OCI-LY7 (cell line): ENCODE data around the gene SPECC1. TPM values are rescaled to one million over a fixed set of nuclear protein-coding genes. Genes with fewer than 3 reads are reported as not detected.

ENCODE experiments used
- BruUV-seq: library from RNA; stranded (reverse); fragments of 400-500 nt; replicated peaks from 2 replicates; lab custom pipeline; 2021; lab: Mats Ljungman, UMichigan
- CTCF ChIA-PET: fragments of 300-600 bp; sonication (Branson Sonifier 250); formaldehyde crosslinking; loops from one replicate; lab custom pipeline; 2022; ENCODE audit warnings: antibody characterized with exemption; ENCODE audit not compliant: unreplicated experiment; lab: Charles Lee
- POLR2A ChIA-PET: fragments of 300-600 bp; sonication (Branson Sonifier 250); formaldehyde crosslinking; loops from one replicate; lab custom pipeline; 2022; ENCODE audit warnings: antibody characterized with exemption; lab: Charles Lee
- DNase-seq: peaks from one replicate; pipeline ENCODE4 v3.0.0-alpha.2; 2015; ENCODE audit warnings: low spot score
- H2AFZ ChIP-seq: fragments of 200-600 bp; sonication (generic), shearing (Covaris generic); 2 replicates; pipeline ENCODE4 v1.6.1; 2014; ENCODE audit warnings: mild to moderate bottlenecking, antibody characterized with exemption, low read length, moderate library complexity
- H3K27ac ChIP-seq: fragments of 200-600 bp; sonication (generic); 2 replicates; pipeline ENCODE4 v1.5.1; 2014; ENCODE audit warnings: mixed run types, low read depth, mild to moderate bottlenecking, moderate library complexity, low read length, inconsistent platforms; ENCODE audit not compliant: poor library complexity, severe bottlenecking
- H3K36me3 ChIP-seq: fragments of 200-600 bp; sonication (generic); 2 replicates; pipeline ENCODE4 v1.6.1; 2014; ENCODE audit warnings: mild to moderate bottlenecking, antibody characterized with exemption, low read length, moderate library complexity, mixed read lengths; ENCODE audit not compliant: insufficient read depth
- H3K4me1 ChIP-seq: fragments of 200-600 bp; sonication (generic); 2 replicates; pipeline ENCODE4 v1.5.1; 2014; ENCODE audit warnings: mild to moderate bottlenecking, low read length; ENCODE audit not compliant: insufficient read depth, poor library complexity, severe bottlenecking
- H3K4me2 ChIP-seq: fragments of 200-600 bp; sonication (generic); 2 replicates; pipeline ENCODE4 v1.6.1; 2014; ENCODE audit warnings: mild to moderate bottlenecking, low read length
- H3K4me3 ChIP-seq: fragments of 200-600 bp; sonication (generic); 2 replicates; pipeline ENCODE4 v1.5.1; 2014; ENCODE audit warnings: mild to moderate bottlenecking, low read depth, low read length; ENCODE audit not compliant: poor library complexity, severe bottlenecking
- H3K79me2 ChIP-seq: fragments of 200-600 bp; sonication (generic); 2 replicates; pipeline ENCODE4 v1.6.1; 2016; ENCODE audit warnings: low read depth, mild to moderate bottlenecking, low read length, moderate library complexity, mixed read lengths; ENCODE audit not compliant: insufficient read depth
- H3K9me2 ChIP-seq: fragments of 200-600 bp; sonication (generic); 2 replicates; pipeline ENCODE4 v1.6.1; 2016; ENCODE audit warnings: mild to moderate bottlenecking, low read length, mixed read lengths; ENCODE audit not compliant: insufficient read depth
- H3K9me3 ChIP-seq: fragments of 200-600 bp; sonication (generic); 2 replicates; pipeline ENCODE4 v1.6.1; 2014; ENCODE audit warnings: mild to moderate bottlenecking, mixed run types, low read length, mixed read lengths
- H4K20me1 ChIP-seq: fragments of 200-600 bp; sonication (generic); 2 replicates; pipeline ENCODE4 v1.6.1; 2014; ENCODE audit warnings: mild to moderate bottlenecking, antibody characterized with exemption, low read length, moderate library complexity, mixed read lengths; ENCODE audit not compliant: insufficient read depth
- CTCF ChIP-seq: fragments of 200-600 bp; sonication (generic); conservative IDR thresholded peaks from 2 replicates; pipeline ENCODE4 v1.5.1; 2014; ENCODE audit warnings: mild to moderate bottlenecking, antibody characterized with exemption, low read length, moderate library complexity, mixed read lengths
- EZH2phosphoT487 ChIP-seq: fragments of 200-600 bp; sonication (generic); IDR thresholded peaks from 2 replicates; pipeline ENCODE4 v1.6.1; 2018; ENCODE audit warnings: low read depth, borderline replicate concordance, mild to moderate bottlenecking, mixed run types, antibody characterized with exemption, low read length, moderate library complexity, mixed read lengths
- intact Hi-C: fragments of 100-400 bp; cut with micrococcal nuclease; formaldehyde crosslinking; loops from one replicate; pipeline ENCODE4 v1.10.0; 2022; ENCODE audit not compliant: unreplicated experiment
- total RNA-seq, 2 experiments: library from RNA; depleted of rRNA in 1 of 2; stranded (reverse); fragments of >200 nt in 1 of 2; shearing (Covaris generic) in 1 of 2; gene quantifications; 2 replicates each; pipeline ENCODE4 v1.2.3, GENCODE V29; 2014 to 2022

SPECC1 gene
- total RNA-seq, 2 experiments from 2014 or later: 0.47 to 2.8 TPM

- no peaks in the 10 kb centered on the region for H3K4me1 ChIP-seq
- H3K27ac ChIP-seq: no peak overlapping the region
- no peak for TF ChIP-seq EZH2phosphoT487
- no peak for TF ChIP-seq CTCF
- no peak overlapping the region for H3K4me3 ChIP-seq
- no peak overlapping the region for H2AFZ ChIP-seq
- no TSS peak for BruUV-seq
- H3K36me3 ChIP-seq: no peaks in the 10 kb centered on the region
- DNase-seq: no peak
- no peaks in the 10 kb centered on the region for H3K9me3 ChIP-seq
- H4K20me1 ChIP-seq: no peaks in the 10 kb centered on the region
- ChIA-PET POLR2A (no interaction called here), CTCF (no interaction called here)
- no peaks in the 10 kb centered on the region for H3K79me2 ChIP-seq
- intact Hi-C loops: no loop called here
- H3K4me2 ChIP-seq: no peak overlapping the region
- no peaks in the 10 kb centered on the region for H3K9me2 ChIP-seq
Measured at GRCh38 chr17:20310481-20310880, 301.3 kb downstream of the SPECC1 start.

GRCh38 chr17:20313306-20313705 is 304.1 kb downstream of the SPECC1 start:
- no peaks in the 10 kb centered on the region for H3K9me2 ChIP-seq
- H3K4me3 ChIP-seq: no peak overlapping the region
- no peak overlapping the region for H2AFZ ChIP-seq
- intact Hi-C loops: no loop called here
- no peaks in the 10 kb centered on the region for H4K20me1 ChIP-seq
- H3K79me2 ChIP-seq: no peaks in the 10 kb centered on the region
- CTCF ChIA-PET: no interaction called here
- H3K9me3 ChIP-seq: no peaks in the 10 kb centered on the region
- DNase-seq: no peak
- H3K36me3 ChIP-seq: no peaks in the 10 kb centered on the region
- POLR2A ChIA-PET: no interaction called here
- H3K4me1 ChIP-seq: no peaks in the 10 kb centered on the region
- TF ChIP-seq CTCF (no peak), EZH2phosphoT487 (no peak)
- H3K27ac ChIP-seq: no peak overlapping the region
- no TSS peak for BruUV-seq
- no peak overlapping the region for H3K4me2 ChIP-seq

- Histone ChIP-seq H3K9me3 (no peaks in the 10 kb centered on the region), H3K4me2 (no peak overlapping the region), H3K9me2 (no peaks in the 10 kb centered on the region), H3K4me1 (no peaks in the 10 kb centered on the region), H3K27ac (no peak overlapping the region), H3K4me3 (no peak overlapping the region), H3K36me3 (no peaks in the 10 kb centered on the region), H2AFZ (no peak overlapping the region), H3K79me2 (no peaks in the 10 kb centered on the region), H4K20me1 (no peaks in the 10 kb centered on the region)
- ChIA-PET CTCF (no interaction called here), POLR2A (interaction anchor here (0.7 kb wide), 1 partner anchor 43 kb away, joined by 4 read pairs; no protein-coding TSS in a partner anchor)
- intact Hi-C loops: no loop called here
- TF ChIP-seq EZH2phosphoT487 (no peak), CTCF (no peak)
- DNase-seq: no peak
- no TSS peak for BruUV-seq
Measured at GRCh38 chr17:20313891-20314290, 304.7 kb downstream of the SPECC1 start.
